ENCODE data around the gene RPS15A.

DNA sequence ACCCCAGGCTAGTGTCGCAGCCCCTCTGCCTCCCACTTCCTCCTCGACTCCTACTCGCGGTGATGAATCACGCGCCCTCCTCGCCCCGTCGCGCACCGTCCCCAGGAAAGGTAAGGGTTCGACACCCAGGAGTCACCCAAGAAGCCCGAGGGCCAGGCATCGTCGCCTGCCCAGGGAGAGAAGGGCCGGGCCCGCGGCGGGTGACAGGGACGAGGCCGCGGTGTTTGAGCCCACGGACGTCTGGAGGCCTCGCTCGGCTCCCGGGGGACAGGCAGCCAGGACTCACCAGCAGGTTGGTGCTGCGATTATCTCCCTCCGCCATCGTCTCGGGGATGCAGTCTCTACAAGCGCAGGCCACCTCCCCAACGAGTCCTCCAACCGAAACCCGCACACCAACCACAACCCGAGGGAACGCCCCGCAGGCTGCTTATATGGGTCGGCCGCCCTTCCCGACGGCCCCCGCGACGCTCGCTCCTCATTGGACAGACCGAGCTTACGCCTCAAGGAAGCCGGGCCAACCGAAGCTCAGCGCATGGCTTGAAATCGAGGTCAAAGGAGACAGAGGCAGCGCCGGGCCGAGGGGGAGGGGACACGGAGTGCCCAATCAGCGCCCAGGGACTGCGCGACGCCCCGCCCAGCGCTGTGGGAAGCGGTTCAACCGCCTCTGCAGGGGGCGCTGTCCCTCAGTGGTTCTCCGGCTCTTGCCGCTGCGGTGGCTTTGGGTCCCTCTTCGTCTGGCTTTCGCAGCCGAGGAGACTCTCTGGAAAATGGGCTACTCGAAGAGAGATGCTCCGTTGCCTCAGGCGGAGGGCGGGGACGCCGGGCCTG, 11.2 kb upstream of the RPS15A start, which contains the start of gene ARL6IP1:
- TF ChIP-seq JUN (IDR thresholded peaks at IDR 0.05; ENCODE audit: low read depth, low read length), result no peak
- TF ChIP-seq, protein P1, sequence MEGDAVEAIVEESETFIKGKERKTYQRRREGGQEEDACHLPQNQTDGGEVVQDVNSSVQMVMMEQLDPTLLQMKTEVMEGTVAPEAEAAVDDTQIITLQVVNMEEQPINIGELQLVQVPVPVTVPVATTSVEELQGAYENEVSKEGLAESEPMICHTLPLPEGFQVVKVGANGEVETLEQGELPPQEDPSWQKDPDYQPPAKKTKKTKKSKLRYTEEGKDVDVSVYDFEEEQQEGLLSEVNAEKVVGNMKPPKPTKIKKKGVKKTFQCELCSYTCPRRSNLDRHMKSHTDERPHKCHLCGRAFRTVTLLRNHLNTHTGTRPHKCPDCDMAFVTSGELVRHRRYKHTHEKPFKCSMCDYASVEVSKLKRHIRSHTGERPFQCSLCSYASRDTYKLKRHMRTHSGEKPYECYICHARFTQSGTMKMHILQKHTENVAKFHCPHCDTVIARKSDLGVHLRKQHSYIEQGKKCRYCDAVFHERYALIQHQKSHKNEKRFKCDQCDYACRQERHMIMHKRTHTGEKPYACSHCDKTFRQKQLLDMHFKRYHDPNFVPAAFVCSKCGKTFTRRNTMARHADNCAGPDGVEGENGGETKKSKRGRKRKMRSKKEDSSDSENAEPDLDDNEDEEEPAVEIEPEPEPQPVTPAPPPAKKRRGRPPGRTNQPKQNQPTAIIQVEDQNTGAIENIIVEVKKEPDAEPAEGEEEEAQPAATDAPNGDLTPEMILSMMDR (IDR thresholded peaks at IDR 0.05; ENCODE audit: control extremely low read depth in 1 of 3, insufficient read depth in 1 of 3, low read depth in 1 of 3, low read length in 3 of 3), result peak; percentile 54 to 80 (median 65)
- TF ChIP-seq RAD21 (IDR thresholded peaks at IDR 0.05 in 1 of 2, conservative IDR thresholded peaks at IDR 0.05 in 1 of 2; ENCODE audit: low read depth in 2 of 2, low read length in 2 of 2), result peak; percentile 22 to 32; a peak in 2 of 4 replicates
